Spleen (tissue), 11 donors: ENCODE results near the gene NFIC. TPM values are rescaled to one million over a fixed set of nuclear protein-coding genes. Genes with fewer than 3 reads are reported as not detected.

Experiments
- DNase-seq: peaks from one replicate; pipeline ENCODE4 v3.0.0-alpha.2; 2020
- H3K27ac ChIP-seq, 8 donors: fragments of 200-600 bp; sonication (generic) in 7 of 8; 1 replicate in 4 of 8; 2 replicates in 4 of 8; pipeline versions ENCODE4 v1.5.0 to v1.8.0; 2016 to 2021; ENCODE audit warnings: inconsistent platforms in 4 of 8, mild to moderate bottlenecking in 4 of 8, moderate library complexity in 1 of 8
- H3K27me3 ChIP-seq, 7 donors: fragments of 200-600 bp; sonication (generic) in 6 of 7; replicated peaks in 1 of 7; 1 replicate in 4 of 7; 2 replicates in 3 of 7; pipeline versions ENCODE4 v1.5.0 to v1.8.0; 2016 to 2021; ENCODE audit warnings: inconsistent platforms in 3 of 7, mild to moderate bottlenecking in 1 of 7
- H3K36me3 ChIP-seq, 6 donors: fragments of 200-600 bp; sonication (generic) in 5 of 6; 1 replicate in 4 of 6; 2 replicates in 2 of 6; pipeline versions ENCODE4 v1.5.0 to v1.8.0; 2016 to 2021; ENCODE audit warnings: inconsistent platforms in 2 of 6
- H3K4me1 ChIP-seq, 6 donors: fragments of 200-600 bp; sonication (generic) in 5 of 6; 1 replicate in 3 of 6; 2 replicates in 3 of 6; pipeline versions ENCODE4 v1.5.0 to v1.8.0; 2016 to 2021; ENCODE audit warnings: inconsistent platforms in 3 of 6
- H3K4me3 ChIP-seq, 8 donors: fragments of 200-600 bp; sonication (generic) in 7 of 8; 1 replicate in 4 of 8; 2 replicates in 4 of 8; pipeline versions ENCODE4 v1.5.0 to v1.8.0; 2016 to 2021; ENCODE audit warnings: inconsistent platforms in 4 of 8, mild to moderate bottlenecking in 4 of 8, moderate library complexity in 2 of 8
- H3K9me3 ChIP-seq, 8 donors: fragments of 200-600 bp; sonication (generic) in 7 of 8; 1 replicate in 4 of 8; 2 replicates in 4 of 8; pipeline versions ENCODE4 v1.5.0 to v1.8.0; 2016 to 2021; ENCODE audit warnings: inconsistent platforms in 4 of 8
- POLR2A ChIP-seq, 3 donors: fragments of 450-650 bp; IDR thresholded peaks; one replicate each; pipeline ENCODE4 v1.5.1; 2017; ENCODE audit warnings: antibody characterized with exemption in 3 of 3, mild to moderate bottlenecking in 1 of 3
- POLR2AphosphoS5 ChIP-seq, 3 donors: sonication (generic); formaldehyde crosslinking; IDR thresholded peaks; one replicate each; pipeline ENCODE4 v1.5.1; 2017; ENCODE audit warnings: antibody characterized with exemption in 3 of 3
- WGBS, 5 donors: extraction: QIAGEN DNeasy Blood & Tissue Kit in 3 of 5; methylation state at CpG; one replicate each; pipeline versions ENCODE4 v1.1.5 to v1.1.7; 2013 to 2018; 5-methylcytosine and 5-hydroxymethylcytosine counted together
- intact Hi-C: fragments of 100-400 bp; cut with DNase I; formaldehyde crosslinking; loops from one replicate; pipeline ENCODE4 v1.15.0; 2023; ENCODE audit warnings: low total_unique reads
- polyA plus RNA-seq, 3 donors: library from polyadenylated mRNA; stranded (reverse); fragments of 200-250 nt; gene quantifications; one replicate each; pipeline ENCODE4 v1.2.1, GENCODE V29; 2013
- total RNA-seq, 7 donors: library from RNA; depleted of rRNA in 3 of 7; stranded (reverse); fragments of >200 nt in 3 of 7; fragmentation: NEBNext Ultra II Directional in 4 of 7; extraction: Animal tissue kit (Norgen Biotek cat#: 25700) in 4 of 7; gene quantifications; one replicate each; pipeline versions ENCODE4 v1.1.0 to v1.2.1, GENCODE V29; 2016 to 2021
- TF ChIP-seq, protein P1 (sequence below), 11 experiments: fragments of 200-600 bp in 7 of 11; fragments of 450-650 bp in 4 of 11; sonication (generic) in 4 of 11; IDR thresholded peaks in 8 of 11; conservative IDR thresholded peaks in 3 of 11; 1 replicate in 7 of 11; 2 replicates in 4 of 11; pipeline versions ENCODE4 v1.4.0 to v1.8.0; 2016 to 2021; ENCODE audit warnings: antibody characterized with exemption in 11 of 11, inconsistent platforms in 4 of 11, mild to moderate bottlenecking in 1 of 11
- donor health status: healthy with polysubstance abuse.
- donor health status: DM: no; HTN: no; CAD: no; lungs with moderate emphysema.
- donor health status: DM: no; HTN: no; CAD: no.
- donor health status: Bipolar disorder and iron deficiency.
- donor health status: healthy.
- donor health status: DM: no; HTN: no; CAD: no.
- donor health status: DM: yes; HTN: yes; CAD: no.

NFIC gene
- total and polyA plus RNA-seq, 10 donors: 4.1 to 125 (median 74.4) TPM

DNA sequence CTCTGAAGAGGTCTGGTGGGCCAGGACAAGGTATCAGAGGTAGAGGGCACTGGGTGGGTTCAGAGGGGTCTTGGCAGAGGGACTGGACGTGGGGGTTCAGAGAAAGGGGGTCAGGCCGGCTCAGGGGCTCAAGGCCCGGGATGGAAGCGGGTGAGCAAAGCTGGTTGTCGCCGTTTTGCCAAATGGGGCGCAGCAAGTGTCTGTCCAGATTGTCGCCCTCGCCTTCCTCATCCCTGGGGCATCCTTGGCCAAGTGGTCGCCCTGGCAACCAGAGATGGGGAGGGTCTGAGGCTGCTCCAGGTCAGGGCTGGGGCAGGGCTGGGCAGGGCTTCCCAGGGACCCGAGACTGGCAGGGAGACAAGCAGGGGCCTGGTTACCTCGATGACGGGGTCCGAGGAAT, 127.3 kb downstream of the NFIC start:
- Histone ChIP-seq H3K27ac (no peak overlapping the region), H3K27me3 (no peaks in the 10 kb centered on the region), H3K4me3 (no peak overlapping the region), H3K4me1 (peaks cover 0 to 15% (median 0%) of the 10 kb centered on the region in 6 donors), H3K9me3 (no peaks in the 10 kb centered on the region), H3K36me3 (peaks cover 0 to 83% (median 59%) of the 10 kb centered on the region in 6 donors)
- TF ChIP-seq POLR2A (IDR thresholded peaks at IDR 0.05): no peak
- TF ChIP-seq, protein P1, sequence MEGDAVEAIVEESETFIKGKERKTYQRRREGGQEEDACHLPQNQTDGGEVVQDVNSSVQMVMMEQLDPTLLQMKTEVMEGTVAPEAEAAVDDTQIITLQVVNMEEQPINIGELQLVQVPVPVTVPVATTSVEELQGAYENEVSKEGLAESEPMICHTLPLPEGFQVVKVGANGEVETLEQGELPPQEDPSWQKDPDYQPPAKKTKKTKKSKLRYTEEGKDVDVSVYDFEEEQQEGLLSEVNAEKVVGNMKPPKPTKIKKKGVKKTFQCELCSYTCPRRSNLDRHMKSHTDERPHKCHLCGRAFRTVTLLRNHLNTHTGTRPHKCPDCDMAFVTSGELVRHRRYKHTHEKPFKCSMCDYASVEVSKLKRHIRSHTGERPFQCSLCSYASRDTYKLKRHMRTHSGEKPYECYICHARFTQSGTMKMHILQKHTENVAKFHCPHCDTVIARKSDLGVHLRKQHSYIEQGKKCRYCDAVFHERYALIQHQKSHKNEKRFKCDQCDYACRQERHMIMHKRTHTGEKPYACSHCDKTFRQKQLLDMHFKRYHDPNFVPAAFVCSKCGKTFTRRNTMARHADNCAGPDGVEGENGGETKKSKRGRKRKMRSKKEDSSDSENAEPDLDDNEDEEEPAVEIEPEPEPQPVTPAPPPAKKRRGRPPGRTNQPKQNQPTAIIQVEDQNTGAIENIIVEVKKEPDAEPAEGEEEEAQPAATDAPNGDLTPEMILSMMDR (IDR thresholded peaks at IDR 0.05 in 8 of 11, conservative IDR thresholded peaks at IDR 0.05 in 3 of 11): no peak
- no peak for TF ChIP-seq POLR2AphosphoS5 (IDR thresholded peaks at IDR 0.05)
- intact Hi-C loops: no loop called here
- DNase-seq: no peak
- WGBS, 5 donors: 93 to 97% (median 95%) methylated on average over 13 to 14 of the region's 14 CpGs

DNA sequence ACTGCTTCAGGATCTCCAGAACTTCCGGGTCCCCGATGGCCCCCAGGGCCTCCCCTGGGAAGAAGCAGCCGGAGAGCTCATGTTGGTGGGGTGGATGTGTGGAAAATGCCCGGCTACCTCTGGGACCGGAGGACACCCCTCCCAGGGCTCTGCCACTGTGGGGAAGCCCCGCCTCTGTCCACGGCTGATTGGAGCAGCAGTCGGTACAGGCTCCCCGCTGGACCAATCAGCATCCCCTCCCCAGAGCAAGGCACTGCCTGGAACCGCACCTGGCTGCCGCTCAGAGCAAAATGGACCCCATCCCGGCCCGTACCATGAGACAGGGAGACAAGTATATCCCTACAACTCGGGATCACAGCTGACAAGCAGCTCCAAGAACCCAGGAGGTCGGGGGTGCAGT, 127.7 kb downstream of the NFIC start:
- WGBS, 5 donors: 79 to 93% (median 89%) methylated on average over 6 to 15 of the region's 15 CpGs
- no peak for DNase-seq

DNA sequence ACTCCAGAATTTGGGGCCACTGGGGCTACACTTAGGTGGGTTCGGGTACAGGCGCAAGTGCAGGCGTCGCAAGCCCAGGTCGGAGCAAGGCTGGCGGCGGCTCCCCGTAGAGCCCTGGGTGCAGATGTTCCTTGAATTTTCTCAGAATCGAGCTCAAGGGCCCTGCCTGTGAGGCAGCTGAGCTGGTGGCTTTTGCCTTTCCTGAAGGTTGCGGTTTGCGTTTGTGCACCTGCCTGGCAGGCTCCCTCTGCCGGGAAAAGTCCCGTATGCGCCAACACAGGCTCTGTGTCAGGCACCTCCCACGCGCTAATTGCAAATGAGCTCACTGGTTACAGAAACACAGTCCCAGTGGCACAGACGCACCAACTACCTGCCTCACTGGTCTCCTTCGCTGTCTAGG, 128.2 kb downstream of the NFIC start:
- WGBS, 5 donors: 83 to 95% (median 93%) methylated on average over 15 to 18 of the region's 18 CpGs
- no peaks in the 10 kb centered on the region for H3K9me3 ChIP-seq
- H3K27me3 ChIP-seq: no peaks in the 10 kb centered on the region
- TF ChIP-seq POLR2A (IDR thresholded peaks at IDR 0.05): no peak
- no peak for TF ChIP-seq POLR2AphosphoS5 (IDR thresholded peaks at IDR 0.05)
- TF ChIP-seq, protein P1 (IDR thresholded peaks at IDR 0.05 in 8 of 11, conservative IDR thresholded peaks at IDR 0.05 in 3 of 11): no peak
- intact Hi-C loops: no loop called here
- H3K27ac ChIP-seq: no peak overlapping the region
- DNase-seq: no peak
- H3K4me1 ChIP-seq: peaks cover 5 to 24% (median 6%) of the 10 kb centered on the region in 6 donors
- H3K36me3 ChIP-seq: peaks cover 0 to 79% (median 59%) of the 10 kb centered on the region in 6 donors
- no peak overlapping the region for H3K4me3 ChIP-seq

More for the DNA sequence above, 127.7 kb downstream of the NFIC start:
- TF ChIP-seq, protein P1 (IDR thresholded peaks at IDR 0.05 in 8 of 11, conservative IDR thresholded peaks at IDR 0.05 in 3 of 11): no peak
- TF ChIP-seq POLR2AphosphoS5 (IDR thresholded peaks at IDR 0.05): no peak
- TF ChIP-seq POLR2A (IDR thresholded peaks at IDR 0.05): no peak
- H3K36me3 ChIP-seq: peaks cover 0 to 83% (median 59%) of the 10 kb centered on the region in 6 donors
- no peak overlapping the region for H3K27ac ChIP-seq
- H3K9me3 ChIP-seq: no peaks in the 10 kb centered on the region
- H3K27me3 ChIP-seq: no peaks in the 10 kb centered on the region
- peaks cover under 1 to 19% (median 1%) of the 10 kb centered on the region in 6 donors for H3K4me1 ChIP-seq
- H3K4me3 ChIP-seq: no peak overlapping the region
- intact Hi-C loops: no loop called here

DNA sequence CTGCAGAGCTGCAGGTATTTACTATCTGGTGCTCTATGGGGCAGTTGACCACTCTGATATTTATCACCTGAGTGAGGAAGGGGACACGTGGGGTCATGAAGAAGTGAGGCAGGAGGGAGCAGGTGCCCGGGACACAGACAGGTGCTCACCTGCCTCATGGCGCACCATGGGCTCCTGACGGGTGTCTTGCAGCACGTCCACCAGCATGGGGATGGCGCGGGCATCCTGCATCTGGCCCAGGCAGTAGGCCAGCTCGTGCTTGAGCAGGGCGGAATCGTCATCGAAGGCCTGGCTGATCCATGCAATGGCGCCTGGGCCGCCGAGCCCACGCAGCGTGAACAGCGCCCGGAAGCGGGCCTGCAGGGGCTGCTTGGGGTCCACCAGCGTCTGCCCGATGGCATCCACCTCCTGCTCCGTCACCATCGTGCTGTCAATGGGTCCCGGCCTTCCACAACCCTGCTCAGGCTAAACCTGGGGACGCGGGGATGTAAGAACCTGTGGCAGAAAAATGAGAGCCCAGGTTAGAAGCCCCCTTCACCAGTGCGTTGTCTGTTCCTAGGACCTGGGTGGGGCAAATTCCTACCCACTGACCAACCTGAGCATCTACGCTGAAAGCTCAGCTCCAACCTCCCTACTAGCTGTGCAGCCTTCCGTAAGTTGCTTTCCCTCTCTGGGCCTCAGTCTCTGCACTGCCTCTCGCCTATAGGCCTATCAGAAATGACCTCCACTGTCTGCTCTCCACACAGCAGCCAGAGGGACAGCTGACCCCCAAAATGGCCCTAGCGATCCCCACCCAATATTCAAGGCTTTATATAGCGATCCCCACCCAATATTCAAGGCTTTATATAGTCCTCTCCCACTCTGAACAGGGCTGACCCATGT, 130.2 kb downstream of the NFIC start:
- H3K27me3 ChIP-seq: no peaks in the 10 kb centered on the region
- no peak overlapping the region for H3K27ac ChIP-seq
- intact Hi-C loops: no loop called here
- 92 to 96% (median 96%) methylated on average over 15 to 32 of the region's 32 CpGs for WGBS, 5 donors
- H3K4me1 ChIP-seq: peaks cover 11 to 39% (median 21%) of the 10 kb centered on the region in 6 donors
- no peak for DNase-seq
- TF ChIP-seq, protein P1 (IDR thresholded peaks at IDR 0.05 in 8 of 11, conservative IDR thresholded peaks at IDR 0.05 in 3 of 11): no peak
- TF ChIP-seq POLR2A (IDR thresholded peaks at IDR 0.05) (no peak), POLR2AphosphoS5 (IDR thresholded peaks at IDR 0.05) (no peak)
- H3K9me3 ChIP-seq: no peaks in the 10 kb centered on the region
- H3K4me3 ChIP-seq: no peak overlapping the region
- H3K36me3 ChIP-seq: peaks cover 0 to 58% (median 52%) of the 10 kb centered on the region in 6 donors
